HuH-7 (cell line): Measurements from ENCODE around the gene PITX1.

Experiments used
- DNase-seq: peaks from one replicate; pipeline ENCODE4 v3.0.0; 2011; ENCODE audit warnings: low spot score

Gene PITX1

GRCh38 chr5:135028791-135029476, 5.1 kb downstream of the PITX1 start:
- DNase-seq = no peak

DNA sequence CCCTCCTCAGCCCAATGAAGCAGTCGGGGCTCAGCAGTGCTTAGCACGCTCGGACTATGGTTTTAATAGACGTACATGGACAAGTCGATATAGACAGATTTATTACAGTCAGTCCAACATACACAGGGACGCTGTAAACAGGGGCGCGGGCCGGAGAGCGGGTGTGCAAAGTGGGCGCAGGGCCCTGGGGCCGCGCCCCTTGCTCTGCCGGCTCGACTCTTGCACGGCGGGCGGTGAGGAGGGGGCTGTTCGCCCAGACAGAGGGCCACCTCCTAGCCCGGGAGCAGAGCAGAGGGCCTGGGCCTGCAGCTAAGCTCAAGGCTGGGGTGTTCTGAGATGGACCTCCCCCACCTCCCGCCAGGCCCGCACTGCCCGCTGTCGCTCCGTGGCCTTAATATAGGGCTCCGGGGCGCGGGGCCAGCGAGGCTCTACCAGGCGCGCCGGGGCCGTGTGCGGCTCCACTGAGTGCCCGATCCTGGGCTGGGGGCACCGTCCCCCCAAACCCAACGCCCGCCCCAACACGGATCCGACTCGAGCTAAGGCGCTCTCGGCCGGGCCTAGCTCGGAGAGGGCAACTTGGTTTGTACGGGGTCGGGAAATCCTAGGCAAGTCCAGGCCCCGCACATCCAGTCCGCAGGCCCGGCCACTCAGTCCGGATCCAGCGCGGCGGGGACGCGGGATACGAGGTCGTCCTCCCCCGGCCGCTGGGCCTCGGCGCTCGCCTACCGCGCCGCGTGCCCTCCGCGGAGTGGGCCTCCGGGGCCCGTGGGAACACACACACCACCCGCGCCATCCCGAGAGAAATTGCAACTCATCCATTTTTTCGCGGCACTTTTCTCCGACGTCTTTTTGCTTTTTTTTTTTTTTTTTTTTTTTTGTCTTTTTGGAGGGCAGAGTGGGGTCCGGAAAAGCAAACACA, 6.1 kb downstream of the PITX1 start:
- no peak for DNase-seq

DNA sequence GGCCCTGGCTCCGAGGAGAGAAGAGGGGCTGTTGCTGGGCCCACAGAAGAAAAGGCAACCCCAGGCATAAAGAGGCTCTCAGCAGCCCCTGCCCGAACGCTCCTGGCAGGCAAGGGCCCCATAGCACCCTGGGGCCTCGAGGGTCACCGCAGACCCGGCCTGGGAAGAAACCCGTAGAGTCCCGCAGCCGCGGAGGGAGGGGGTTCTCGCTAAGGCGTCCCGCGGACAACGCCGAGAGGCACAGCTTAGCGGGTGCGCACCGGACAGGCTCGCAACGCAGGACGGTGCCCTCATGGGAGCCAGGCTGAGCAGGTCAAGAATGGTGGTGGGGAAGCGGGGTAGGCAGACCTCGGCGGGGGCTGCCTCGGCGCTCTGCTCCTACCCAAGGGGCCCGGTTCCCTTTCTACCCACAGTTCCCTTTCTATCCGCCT, 6.7 kb downstream of the PITX1 start:
- DNase-seq = no peak

DNA sequence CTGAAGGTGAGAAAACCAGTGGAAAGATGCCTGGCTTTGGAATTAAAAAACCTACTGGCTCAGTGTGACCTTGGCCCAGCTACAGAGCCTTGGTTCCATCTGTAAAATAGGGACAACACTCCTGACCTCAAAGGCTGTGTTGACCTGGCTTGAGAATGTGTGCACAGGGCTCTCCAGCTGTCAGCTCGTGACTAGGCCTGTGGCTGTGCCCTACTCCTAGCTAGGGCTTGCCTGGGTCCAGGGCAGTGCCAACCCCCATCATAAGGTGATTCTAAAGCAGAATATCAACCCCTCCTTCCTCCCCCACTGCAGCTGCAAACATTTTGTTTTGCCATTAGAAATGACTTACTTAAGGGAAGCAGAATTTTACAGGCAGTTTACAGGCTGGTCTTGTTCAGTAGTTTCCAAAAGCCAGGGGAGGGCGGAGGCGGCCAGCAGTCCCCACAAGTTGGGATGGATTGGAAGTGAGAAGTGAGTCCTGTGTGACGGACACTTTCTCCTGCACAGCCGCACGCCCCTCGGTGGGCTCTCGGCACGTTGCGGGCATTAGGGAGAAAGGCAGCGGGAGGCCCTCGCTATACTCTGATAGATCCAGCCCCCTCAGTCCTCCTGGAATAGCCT, 7.3 kb downstream of the PITX1 start:
- DNase-seq = no peak

- DNase-seq = no peak
Observed at GRCh38 chr5:135025730-135026644, 8.0 kb downstream of the PITX1 start.

DNA sequence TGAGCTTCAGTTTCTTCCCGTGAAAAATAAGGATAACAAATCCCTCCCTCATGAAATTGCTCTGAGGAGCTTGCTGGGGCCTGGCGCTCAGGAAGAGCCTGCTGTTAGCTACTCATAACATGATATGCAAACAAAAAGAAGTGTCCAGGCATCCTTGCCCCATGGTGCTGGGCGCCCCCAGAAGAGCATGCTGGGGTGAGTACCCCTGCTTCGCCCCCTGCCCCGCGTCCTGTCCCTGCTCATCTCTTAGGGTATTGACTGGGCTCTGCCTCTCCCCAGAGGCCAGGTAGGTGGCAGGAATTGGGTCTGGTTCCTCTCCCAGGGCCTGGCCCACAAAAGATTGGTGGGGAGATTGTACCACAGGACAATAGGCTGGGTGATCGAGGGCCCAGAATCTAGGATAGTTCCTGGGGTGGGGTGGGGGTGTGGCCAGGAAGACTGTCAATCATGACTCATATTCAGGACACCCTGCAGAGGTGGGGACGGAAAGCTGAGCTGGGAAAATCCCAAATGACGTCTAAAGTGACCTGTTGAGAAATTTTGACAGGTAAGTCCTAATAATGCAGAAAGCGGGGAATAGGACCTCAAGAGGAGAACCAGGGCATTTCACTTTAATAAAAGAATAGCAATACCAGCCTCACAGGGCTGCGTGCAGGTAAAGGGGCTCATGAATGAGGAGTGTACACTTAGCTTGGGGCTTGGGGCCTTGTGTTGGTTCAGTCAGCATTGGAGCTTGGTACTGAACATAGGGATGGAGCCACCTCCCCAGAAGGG, 8.9 kb downstream of the PITX1 start:
- no peak for DNase-seq

GRCh38 chr5:135020111-135020895, 13.7 kb downstream of the PITX1 start:
- DNase-seq = no peak

GRCh38 chr5:135019314-135019713, 14.7 kb downstream of the PITX1 start:
- no peak for DNase-seq

DNA sequence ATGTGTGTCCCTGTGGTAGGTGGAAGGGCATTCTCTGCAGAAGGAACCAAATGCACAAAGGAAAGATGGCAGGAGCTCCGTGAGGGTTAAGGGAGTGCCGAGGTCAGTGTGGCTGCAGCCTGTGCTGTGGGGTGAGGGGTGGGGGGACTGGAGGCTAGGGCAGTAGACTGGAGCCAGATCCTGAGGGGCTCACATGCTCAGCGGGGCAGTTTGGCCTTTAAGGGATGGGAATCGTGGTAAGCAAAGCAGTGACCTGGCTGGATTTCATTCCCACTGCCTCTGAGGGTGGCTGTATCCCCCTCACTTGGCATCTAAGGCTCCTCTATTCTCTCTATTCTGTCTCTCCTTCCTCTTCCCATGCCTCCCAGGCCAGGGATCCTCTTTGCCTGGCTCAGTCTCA, 15.6 kb downstream of the PITX1 start:
- DNase-seq = no peak

GRCh38 chr5:135016861-135017290, 17.2 kb downstream of the PITX1 start:
- no peak for DNase-seq

DNA sequence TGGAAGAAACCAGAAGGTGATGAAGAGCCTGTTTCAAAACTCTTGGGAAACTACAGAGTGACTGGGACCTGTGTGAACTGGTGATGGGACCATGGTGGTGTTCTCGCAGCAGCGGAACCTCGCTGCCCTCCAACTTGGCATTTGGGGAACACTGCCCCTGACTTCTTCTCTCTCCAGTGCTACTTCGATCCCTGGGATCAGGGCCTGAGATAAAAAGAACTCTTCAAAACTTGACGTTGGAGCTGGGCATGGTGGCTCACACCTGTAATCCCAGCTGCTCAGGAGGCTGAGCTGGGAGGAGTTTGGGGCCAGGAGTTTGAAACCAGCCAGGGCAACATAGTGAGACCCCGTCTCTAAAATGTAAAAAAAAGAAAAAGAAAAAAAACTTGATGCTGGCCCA, 18.1 kb downstream of the PITX1 start:
- no peak for DNase-seq

DNA sequence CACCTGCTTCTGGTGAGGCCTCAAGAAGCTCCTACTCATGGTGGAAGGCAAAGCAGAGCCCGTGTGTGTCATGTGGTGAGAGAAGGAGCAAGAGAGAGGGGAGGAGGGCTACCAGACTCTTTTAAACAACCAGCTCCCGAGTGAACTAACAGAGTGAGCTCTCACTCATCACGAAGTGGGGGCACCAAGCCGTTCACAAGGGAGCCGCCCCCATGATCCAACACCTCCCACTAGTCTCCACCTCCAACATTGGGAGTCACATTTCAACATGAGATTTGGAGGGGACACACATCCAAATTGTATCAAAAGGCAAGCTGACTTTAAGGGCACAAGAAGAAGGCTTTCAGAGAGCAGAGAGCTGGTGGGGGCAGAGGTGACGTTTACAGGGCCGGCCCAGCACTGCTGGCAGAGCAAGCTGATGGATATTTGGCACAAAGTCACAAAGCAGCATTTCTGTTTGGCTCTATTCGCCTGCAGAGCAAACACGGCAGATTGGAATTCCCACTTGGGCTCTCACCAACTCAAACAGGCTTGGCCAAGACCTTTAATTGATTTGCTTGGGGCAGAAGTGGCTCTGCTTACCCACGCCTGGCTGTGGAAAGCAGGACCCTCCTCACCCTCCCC, 20.0 kb downstream of the PITX1 start:
- no peak for DNase-seq

DNA sequence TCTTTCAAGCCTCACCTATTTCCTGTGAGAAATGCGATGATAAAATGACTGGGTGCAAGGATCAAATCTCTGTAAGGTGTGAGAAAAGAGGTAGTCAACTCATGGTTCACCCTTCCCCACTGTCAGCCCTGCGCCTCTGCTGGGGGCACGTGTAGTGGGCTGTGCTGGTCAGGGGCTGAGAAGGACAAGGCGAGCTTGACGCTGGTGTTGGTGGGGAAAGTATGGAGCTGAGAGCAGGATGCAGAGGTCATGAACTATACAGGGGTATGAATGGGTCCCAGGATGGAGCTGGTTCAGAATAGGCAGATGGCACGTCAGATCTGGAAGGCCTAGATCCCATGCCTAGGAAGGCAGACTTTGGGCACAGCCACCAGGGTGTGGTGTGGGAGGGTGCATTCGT, 20.6 kb downstream of the PITX1 start:
- no peak for DNase-seq

DNA sequence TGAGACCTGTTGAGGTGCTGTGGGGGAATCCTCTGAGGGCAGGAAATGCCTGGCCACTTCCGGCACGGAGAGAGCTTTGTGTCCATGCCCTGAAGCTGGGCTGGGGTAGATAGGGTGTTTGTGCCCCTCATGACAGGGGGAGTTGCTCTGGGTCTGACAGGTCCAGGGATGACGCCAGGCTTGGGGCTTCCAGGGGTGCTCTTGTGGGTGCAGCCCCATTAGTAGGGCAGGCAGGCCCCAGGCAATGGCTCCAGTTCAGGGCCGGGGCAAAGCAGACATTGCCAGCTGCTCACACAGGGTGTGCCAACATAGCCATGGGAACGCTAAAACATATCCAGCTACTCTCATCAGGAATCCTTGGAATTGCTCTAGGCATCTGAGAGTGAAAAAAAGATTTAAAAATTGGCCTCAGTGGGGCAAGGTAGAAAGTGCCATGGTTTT, 21.1 kb downstream of the PITX1 start:
- no peak for DNase-seq

- DNase-seq = no peak
Observed at GRCh38 chr5:135012033-135012588, 21.9 kb downstream of the PITX1 start.

DNA sequence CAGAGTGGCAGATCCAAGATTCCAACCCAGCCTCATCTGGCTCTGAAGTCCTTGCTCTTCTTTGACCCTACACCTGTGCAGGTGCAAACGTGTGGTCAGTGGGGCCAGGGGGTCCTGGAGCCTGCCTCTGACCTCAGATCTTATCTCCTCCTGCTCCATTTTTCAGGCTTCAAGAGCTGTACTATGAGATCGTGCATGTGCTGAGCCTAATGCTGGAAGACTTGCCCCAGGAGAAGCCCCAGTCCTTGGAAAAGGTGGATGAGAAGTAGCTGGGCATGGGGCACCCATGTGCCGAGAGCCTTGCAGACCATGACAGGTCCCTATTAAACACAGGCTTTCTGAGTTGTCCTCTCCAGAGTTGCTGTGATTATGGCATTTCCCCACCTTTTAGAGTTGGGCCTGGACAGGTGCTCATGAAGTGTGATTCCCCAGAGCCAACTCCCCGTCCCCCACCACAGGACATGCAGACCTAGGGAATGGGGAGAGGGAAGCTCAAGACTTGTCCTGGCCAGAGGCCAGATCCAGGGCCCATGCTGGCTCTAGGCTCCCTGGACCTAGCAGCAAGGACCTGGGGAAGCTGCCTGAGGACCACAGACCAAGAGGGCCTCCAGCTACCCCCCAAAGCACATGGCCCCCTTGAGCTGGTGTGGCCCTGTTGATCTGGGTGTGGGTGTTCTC, 22.5 kb downstream of the PITX1 start:
- no peak for DNase-seq

DNA sequence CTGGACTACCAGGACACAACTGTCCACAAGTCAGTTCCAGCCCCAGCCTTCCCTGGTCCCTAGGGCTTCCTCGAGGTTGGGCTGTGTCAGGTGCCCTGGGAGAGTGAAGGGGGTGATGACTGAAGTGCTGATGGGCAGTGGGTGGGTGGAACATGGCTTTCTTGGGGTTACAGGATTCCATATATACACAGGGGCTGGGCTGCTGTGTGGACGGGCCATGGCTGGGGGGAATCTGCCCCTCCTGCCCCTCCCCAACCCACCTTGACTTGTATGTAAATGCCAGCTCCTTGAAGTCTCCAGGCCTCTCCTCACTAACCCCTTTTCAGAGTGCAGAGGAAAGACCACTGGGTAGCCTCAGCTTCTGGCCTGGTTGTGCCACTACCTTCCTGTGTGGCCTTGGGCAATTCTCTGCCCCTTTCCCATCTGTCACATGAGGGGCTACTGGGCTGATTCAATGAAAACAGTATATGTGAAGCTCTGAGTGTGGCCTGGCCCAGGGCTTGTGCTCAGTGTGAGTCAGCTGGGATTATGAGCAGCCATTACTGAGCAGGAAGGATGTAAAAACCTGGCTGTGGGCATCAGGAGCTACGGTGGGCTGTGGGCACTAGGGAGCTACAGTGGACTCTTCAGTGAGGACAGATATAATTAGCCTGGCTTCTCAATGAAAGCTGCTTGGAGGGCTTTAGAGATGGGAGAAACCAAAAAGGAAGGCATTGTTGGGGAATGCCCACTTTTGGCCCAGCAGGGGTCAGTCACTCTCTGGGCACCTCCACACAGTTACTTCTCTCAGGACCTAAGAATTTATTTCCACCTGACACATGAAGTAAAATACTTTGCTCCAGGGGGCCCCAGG, 23.3 kb downstream of the PITX1 start:
- DNase-seq = no peak
